ENCODE data around the gene IL20RB.

IL20RB gene, protein sequence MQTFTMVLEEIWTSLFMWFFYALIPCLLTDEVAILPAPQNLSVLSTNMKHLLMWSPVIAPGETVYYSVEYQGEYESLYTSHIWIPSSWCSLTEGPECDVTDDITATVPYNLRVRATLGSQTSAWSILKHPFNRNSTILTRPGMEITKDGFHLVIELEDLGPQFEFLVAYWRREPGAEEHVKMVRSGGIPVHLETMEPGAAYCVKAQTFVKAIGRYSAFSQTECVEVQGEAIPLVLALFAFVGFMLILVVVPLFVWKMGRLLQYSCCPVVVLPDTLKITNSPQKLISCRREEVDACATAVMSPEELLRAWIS

DNA sequence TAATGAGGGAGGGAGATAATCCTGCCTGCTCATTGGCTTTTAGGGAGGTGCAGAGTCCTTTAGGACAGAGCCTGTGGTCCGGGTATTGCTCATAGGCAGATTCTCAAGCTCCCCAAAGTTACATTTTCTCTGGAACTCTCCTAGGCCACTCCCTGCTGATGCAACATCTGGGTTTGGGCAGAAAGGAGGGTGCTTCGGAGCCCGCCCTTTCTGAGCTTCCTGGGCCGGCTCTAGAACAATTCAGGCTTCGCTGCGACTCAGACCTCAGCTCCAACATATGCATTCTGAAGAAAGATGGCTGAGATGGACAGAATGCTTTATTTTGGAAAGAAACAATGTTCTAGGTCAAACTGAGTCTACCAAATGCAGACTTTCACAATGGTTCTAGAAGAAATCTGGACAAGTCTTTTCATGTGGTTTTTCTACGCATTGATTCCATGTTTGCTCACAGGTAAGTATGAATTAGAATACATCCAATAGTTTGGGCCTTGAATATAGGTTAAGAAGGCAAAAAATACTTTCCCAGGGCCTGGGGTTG, at the start of gene IL20RB:
Gene IL20RB (plus strand): TSS at position 233 of the 538 bp plus-strand sequence. CDS start 131 bp downstream, at position 364.
- DNase-seq: no peak

DNA sequence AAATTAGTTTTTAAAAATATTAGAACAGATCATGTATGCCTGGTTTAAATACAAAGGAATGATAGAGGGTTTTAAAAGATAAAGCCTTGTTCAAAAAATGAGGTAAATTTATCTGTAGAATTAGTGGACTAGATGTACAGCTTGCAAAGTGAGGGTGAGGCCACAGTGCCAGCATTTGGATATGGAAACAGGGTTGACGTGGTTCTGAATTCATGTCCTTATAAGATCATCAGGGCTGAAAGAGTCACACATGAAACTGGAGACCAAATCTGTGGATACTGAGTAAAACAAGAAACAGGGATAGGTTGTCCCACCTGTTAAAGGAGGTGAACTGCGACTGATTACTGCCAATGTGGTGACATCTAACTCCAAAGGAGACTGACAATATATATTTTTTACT, 49.5 kb upstream of the IL20RB start:
- no peak for DNase-seq

DNA sequence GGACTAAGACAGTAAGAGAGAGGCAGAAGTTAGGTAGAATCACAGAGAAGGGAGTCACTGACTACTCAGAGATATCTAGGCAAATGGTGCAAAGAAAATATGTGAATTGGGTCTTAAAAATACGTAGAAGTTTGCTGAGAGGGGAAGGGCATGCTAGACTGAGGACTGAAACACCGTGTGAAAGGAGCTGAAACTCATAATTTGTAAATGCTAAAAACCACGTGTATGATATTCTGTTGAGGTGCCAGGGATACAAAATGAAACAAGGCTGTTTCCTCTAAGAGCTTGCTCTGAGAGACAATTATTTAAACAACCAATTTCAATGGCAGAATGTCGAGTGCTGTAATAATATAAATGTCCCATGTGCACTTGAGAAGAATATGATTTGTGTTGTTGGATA, 48.6 kb upstream of the IL20RB start:
- no peak for DNase-seq

DNA sequence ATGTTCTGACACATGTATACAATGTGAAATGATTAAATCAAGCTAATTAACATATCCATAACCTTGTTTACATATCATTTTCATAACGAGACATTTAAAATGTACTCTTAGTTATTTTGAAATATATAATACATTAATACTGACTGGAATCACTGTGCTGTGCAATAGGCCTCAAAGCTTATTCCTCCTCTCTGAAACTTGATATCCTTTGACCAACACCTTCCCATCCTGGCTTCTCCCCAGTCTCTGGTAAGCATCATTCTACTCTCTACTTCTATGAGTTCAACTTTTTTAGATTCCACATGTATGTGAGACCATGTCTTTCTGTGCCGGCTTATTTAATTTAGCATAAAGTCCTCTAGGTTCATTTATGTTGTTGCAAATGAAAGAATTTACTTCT, 47.1 kb upstream of the IL20RB start:
- DNase-seq: no peak

DNA sequence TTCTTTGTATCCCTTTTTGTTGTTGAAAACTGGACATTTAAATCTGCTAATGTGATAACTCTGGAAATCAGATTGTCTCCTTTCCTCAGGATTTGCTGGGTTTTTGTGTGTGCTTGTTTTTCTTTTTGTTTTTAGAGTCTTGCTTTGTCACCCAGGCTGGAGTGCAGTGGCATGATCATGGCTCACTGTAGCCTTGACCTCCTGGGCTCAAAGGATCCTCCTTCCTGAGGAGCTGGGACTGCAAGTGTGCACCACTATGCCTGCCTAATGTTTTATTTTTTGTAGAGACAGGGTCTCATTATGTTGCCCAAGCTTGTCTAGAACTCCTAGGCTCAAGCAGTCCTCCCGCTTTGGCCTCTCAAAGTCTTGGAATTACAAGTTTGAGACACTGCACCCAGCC, 44.6 kb upstream of the IL20RB start:
- DNase-seq: no peak

DNA sequence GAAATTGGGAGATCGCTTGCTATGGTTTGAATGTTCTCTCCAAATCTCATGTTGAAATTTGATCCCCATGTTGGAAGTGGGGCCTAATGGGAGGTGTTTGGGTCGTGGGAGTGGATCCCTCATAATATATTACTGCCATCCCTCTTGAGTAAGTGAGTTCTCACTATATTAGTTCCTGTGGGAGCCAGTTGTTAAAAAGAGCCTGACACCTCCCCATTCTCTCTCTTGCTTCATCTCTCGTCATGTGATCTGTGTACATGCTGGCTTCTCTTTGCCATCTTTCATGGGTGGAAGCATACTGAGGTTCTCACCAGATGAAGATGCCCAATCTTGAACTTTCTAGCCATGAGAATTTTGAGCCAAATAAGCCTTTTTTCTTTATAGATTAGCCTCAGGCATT, 43.0 kb upstream of the IL20RB start:
- DNase-seq: no peak

DNA sequence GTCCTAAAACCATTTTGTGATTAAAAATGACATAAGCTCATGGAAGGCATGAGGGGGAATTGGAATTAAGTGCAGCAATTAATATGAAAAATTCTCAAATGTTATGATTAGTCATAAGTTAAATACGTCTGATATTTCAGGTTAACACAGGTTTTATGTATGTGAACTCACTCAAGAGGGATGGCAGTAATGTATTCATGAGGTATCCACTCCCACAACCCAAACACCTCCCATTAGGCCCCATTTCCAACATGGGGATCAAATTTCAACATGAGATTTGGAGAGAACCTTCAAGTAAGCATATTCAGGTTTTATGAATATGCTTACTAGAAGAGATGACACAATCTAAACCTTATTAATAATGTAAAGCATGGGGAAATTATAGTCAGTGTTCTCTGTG, 41.6 kb upstream of the IL20RB start:
- no peak for DNase-seq

DNA sequence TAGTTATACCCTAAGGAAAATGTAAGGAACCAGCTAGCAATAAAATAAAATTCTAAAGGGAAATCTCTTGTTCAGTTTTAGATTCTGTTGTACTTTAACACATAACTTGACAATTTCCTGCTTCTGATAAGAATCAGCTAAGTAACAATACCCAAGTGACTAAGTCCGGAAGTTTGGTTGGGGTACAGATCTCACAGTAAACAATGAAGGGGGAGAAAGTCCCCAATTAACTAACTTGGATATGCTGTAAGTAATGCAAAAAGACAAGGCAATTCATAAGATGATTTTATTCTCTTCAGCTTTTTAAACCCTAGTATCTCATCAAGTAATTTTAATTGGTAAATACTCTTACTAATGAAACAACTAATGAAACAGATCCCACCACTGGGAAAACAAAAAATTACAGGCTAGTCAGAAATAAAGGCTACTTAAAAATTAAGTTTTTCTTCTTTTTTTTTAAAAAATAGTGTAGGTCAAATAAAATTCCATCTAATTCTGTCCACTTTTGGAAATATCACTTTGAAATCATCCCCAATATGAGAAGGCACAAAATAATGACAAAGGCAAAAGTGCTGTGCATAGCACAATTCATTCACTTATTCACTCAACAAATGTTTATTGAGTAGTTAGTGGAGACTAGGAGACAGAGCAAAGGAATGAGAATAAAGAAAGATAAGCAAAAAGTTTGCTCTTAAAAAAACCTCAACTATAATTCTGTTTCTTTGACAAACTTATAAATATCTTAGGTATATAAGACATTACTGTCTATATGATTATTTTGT, 37.8 kb upstream of the IL20RB start:
- DNase-seq: no peak

DNA sequence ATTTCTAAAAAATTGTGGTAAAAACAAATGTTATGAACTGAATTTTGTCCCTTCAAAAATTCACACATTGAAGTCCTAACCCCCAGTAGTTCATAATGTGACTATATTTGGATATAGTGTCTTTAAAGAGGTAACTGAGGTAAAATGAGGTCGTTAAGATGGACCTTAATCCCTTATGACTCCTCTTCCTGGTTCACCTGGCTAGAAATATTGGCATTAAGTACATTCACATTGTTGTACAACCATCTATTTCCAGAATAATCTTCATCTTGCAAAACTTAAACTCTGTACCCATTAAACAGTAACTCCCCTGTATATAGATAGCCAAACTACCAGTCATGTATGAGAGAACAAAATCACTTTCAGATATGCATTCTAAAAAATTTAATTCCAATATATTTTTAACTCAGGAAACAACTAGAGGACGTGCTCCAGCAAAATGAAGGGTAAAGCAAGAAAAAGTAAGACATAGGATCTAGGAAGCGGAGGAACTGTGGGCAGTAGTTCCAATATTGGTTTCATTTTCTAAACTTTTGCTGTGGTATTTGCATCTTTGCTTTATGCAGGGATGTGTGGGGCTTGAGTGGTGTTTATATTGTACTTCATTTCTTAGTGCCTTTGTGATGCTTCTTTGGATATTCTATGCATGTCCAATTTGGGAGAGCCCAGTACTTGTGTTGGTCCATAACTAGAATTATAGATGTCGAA, 36.7 kb upstream of the IL20RB start:
- DNase-seq: no peak

DNA sequence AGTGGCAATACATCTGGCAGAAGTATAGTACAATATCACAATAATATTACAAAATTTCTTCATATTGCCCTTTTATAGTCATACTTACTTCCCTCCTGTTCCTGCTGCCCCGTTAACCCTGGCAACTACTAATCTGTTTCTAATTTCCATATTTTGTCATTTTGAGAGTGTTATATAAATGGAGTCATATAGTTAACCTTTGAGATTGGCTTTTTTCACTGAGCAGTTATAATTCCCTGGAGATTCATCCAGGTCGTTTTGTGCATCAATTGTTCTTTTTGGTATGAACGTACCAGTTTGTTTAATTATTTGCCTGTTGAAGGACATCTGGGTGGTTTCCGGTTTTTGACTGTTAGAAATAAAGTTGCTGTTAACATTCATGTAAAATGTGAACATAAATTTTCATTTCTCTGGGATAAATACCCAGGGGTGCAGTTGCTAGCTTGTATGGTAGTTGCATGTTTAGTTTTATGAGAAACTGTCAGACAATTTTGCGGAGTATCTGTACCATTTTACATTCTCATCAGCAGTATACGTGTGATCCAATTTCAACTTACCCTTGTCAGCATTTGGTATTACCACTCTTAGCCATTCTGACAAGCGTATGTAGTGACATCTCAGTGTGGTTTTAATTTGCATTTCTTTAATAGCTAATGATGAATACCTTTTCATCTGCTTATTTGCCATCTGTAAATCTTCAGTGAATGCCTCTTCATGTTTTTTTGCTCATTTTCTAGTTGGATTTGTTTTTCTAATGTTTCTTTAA, 32.2 kb upstream of the IL20RB start:
- no peak for DNase-seq

DNA sequence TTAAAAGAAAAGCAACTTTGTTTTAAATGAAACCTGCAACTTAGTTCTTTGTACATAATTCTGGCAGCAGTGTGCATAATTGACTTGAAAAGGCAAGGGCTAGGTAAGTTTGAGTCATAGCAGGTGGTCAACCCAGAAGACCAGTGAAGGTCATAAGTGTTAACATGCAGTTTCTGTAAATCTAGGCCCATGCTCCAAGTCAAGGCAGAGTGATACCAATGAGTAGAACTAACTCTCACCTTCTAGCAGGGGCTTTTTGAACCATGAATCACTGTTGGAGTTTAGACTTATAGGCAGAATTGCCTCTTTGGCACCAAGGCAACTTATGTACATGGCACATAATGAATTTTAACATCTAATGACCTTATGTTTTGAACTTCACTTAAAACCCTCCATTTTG, 29.5 kb upstream of the IL20RB start:
- DNase-seq: no peak

DNA sequence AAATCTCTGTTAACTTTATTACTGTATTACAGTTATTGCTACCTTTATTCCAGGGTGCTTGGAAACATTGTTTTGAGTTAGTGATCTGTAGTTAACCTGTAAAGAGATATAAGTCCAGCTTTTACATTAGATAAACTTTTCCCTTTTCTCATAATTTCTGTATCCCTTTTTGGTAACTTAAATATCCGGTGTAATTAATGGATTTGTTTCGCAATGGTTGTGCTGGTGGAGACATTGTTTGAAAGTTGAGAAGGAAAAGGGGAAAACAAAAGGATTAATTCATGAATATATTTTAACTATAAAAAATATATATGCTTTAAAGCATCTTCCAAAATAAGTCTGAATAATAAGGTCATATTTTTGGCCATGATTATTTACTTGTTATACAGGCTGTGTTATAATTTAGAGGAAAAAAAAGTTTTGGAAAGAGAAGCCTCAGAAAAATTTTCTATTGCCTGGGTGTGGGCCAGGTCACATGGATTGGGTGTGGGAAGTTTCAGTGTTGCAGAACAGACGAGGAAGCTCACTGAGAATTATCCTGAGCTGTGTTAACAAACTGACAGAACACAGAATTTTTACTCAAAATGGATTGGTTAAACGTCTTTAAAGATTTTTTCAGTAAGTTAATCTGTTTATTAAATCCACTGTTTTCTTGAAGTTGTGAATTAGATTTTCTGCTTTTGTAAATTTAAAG, 27.7 kb upstream of the IL20RB start:
- DNase-seq: no peak

DNA sequence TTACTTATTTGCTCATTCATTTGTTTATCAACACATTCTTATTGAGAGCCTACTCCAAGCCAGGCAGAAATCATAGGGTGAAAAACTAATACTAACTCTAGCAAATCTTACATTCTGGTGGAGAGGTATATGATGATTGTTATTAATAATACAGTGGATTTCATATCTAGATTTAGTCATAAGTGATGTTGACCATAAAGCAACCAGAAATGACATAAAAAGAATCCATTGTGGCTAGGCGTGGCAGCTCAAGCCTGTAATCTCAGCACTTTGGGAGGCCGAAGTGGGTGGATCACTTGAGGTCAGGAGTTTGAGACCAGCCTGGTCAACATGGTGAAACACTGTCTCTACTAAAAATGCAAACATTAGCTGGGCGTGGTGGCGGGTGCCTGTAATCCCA, 26.2 kb upstream of the IL20RB start:
- no peak for DNase-seq

DNA sequence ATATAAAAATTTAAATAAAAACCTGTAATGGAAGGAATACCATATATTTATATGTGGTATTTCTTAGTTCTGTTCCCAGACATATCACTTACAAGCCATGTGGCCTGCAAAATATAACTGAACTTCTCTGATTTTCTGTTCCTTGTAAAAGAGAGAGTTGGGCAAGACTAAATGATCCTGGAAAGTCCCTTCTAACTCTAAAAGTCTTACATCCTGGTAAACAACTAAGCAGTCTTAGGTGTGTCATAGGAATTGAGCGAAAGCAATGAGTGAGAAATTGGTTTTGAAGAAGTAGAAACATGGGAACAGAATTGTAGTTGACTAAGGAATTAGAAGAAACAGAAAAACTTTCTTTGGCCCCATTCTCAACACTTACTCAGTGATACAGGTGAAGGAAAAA, 25.3 kb upstream of the IL20RB start:
- no peak for DNase-seq

DNA sequence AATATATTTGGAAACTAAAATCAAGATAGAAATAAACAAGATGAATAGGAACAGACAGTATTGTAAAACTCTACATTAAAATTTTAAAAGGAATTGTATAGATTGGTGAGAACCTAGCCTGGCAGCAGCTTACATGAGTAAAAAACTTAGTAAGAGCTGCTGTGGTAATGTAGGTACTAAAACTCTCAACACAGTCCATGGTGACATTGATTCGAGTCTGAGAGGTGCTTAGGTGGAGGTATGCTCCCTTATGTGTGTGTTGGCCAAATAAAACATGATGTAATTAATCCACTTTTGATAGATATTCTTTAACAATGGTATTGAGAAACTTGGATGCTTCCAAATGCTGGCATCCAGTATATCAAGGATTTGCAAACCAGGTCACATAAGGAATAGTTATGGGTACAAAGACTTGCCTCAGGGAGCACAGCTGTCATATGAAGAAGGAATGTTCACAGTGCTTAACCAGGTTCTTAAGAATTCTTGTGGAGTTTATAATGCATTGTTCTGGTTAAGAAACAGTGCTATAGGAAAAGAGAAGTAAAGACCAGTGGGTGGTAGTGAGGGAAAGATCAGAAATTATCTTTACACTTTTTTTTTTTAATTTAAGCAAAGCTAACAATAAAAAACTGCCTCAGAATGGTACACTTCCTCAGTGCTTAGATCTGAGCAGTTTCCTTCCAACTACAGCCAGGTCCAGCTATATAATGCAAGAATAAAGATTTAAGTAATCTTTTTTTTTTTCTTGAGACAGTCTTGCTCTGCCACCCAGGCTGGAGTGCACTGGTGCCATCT, 24.6 kb upstream of the IL20RB start:
- no peak for DNase-seq

DNA sequence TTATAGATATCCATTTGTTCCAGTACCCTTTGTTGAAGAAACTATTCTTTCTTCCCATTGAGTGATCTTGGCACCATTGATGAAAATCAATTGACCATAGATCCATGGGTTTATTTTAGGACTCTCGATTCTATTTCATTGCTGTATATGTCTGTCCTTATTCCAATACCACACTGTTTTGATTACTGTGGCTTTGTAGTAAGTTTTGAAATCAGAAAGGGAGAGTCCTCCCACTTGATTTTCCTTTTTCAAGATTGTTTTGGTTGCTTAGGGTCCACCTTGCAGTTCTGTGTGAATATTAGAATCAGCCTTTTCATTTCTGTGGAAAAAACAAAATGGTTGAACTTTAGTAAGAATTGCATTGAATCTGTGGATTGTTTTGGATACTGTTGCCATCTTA, 20.6 kb upstream of the IL20RB start:
- DNase-seq: no peak

DNA sequence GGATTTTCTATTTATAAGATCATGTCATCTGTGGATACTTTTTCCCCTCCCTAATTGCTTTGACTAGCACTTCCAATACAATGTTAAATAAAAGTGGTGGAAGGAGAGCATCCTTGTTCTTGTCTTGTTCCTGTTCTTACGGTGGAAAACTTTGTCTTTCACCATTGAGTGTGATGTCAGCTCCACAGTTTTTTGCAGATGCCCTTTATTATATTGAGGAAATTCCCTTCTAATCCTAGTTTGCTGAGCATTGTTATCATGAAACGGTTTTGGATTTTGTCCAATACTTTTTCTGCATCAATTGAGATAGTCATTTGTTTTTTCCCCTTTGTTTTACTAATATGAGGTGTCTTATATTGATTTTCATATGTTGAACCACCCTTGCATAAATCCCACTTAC, 19.9 kb upstream of the IL20RB start:
- no peak for DNase-seq

DNA sequence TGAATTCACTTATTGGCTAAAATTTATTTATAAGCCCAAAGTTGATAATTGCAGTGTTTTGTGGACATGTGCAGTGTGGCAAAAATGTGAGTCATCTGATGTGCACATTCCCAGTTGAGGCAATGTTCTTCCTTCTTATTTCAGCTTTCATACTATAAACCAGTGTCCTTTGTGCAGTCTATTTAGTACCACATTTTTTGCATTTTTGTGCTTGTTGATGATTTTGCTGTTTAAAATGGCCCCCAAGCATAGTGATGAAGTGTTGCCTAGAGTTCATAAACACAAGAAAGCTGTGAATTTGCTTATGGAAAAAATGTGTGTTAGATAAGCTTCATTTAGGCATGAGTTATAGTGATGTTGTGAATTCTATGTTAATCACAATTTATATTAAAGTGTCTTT, 19.4 kb upstream of the IL20RB start:
- no peak for DNase-seq

DNA sequence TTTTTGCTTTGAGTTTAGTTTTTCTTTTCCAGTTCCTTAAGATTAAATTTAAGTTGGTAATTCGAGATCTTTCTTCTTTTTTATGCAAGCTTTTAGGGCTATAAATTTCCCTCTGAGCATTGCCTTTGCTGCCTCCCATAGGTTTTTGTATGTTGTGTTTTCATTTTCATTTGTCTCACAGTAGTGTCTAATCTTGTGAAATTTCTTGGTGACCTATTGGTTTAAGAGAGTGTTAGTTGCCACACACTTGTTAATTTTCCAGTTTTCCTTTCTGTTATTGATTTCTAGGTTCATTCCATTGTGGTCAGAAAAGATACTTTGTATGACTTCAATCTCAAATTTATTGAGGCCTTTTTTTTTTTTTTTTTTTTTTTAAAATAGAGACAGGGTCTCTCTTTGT, 18.3 kb upstream of the IL20RB start:
- no peak for DNase-seq

DNA sequence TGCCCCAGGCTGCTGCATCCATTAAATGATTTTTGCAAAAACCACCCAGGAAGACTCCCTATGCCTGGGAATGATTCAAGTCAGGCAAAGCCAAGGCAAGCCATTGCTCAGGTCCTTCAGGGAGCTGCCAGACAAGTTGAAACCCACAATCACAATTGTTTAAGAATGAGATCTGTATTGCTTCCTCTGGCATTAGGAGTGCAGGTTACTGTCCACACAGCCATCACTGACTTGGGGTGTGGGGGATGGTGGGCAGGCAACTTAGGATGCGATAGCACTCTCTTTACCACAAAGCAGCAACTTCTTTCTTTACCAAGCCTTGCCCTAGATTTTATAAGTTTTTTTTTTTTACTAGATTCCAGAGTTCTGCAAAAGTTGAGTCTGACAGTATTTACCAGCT, 15.0 kb upstream of the IL20RB start:
- DNase-seq: no peak

DNA sequence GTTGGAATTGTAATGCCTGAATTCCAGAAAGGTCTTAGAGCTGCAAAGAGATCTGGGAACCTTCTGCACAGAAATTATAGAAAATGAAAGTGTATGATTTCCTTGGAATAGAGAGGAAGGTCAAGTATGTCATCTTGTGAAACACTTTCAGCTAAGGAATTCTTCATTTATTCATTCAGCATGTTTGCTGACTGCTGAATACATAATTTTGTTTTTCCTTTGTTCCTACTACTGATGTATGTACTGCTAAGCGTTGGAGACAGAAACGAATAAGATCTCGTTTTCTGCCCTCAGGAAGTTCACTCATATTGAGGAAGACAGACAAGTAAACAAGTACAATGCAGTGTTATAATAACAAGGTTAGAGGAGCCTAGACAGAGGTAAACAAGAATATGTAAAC, 14.3 kb upstream of the IL20RB start:
- DNase-seq: no peak

DNA sequence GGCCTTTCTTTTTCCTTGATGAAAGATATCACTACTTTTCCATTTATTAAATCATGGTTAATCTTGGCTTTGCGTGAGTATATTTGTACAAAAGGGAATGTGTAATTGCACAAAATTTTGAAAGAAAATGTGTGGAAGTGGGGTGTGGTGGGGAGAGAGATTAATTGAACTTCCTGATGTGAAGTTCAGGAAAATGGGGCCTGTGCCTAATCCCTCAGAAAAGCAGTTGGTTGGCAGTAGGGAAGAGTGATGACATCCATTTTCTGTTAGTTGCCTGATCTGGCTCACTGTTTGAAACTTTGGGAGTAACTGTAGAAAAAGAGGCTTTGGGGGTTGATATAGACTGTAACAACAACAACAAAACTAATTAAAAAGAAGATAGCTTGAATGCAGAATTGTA, 10.8 kb upstream of the IL20RB start:
- DNase-seq: no peak

All from stimulated activated naive CD4-positive, alpha-beta T cell treated with Interleukin-2 at 50 U/mL for 16 hours (primary cell).